ENCODE results near the gene PPIA. TPM values are rescaled to one million over a fixed set of nuclear protein-coding genes. Genes with fewer than 3 reads are reported as not detected.
"Not testable (repeated sequence)": the region's sequence is repeated elsewhere in the genome, so short reads cannot be mapped to it uniquely, and the experiment has no call there.

PPIA gene
- total RNA-seq, 2 experiments from 2014 or later, result 2,568 to 2,621 TPM

DNA sequence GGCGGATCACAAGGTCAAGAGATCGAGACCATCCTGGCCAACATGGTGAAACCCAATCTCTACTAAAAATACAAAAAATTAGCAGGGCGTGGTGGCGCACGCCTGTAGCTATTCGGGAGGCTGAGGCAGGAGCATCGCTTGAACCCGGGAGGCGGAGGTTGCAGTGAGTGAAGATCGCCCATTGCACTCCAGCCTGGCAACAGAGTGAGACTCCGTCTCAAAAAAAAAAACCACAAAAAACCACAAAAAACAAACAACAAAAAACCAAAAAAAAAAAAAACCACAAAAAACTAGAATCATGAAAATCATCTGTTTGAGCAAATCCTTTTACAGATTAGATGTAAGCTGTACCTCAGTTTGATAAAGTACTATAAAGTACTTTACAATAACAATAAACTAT is 49.9 kb downstream of the PPIA start:
- ChIA-PET CTCF (interaction anchor here (0.7 to 5.1 kb wide), 12 partner anchors 9 to 605 kb away, joined by 3 to 56 read pairs (median 4); partner anchors contain the start of gene PURB), POLR2A (interaction anchor here (0.5 to 5.0 kb wide), 22 partner anchors 8 to 273 kb away, joined by 3 to 92 read pairs (median 8); partner anchors contain the start of genes DDX56, MYO1G, OGDH and PPIA)
- Mint-ChIP-seq H3K27ac (peak overlapping the region; percentile 99), H3K4me3 (peak overlapping the region; percentile 93), H3K36me3 (ENCODE audit: low read depth) (peaks cover 39% of the 10 kb centered on the region), H3K4me1 (ENCODE audit: low read depth) (peaks cover 52% of the 10 kb centered on the region)
- not testable (repeated sequence) for H3K27me3 Mint-ChIP-seq (ENCODE audit: low read depth); ATAC-seq; DNase-seq; H3K9me3 Mint-ChIP-seq (ENCODE audit: insufficient read depth)

DNA sequence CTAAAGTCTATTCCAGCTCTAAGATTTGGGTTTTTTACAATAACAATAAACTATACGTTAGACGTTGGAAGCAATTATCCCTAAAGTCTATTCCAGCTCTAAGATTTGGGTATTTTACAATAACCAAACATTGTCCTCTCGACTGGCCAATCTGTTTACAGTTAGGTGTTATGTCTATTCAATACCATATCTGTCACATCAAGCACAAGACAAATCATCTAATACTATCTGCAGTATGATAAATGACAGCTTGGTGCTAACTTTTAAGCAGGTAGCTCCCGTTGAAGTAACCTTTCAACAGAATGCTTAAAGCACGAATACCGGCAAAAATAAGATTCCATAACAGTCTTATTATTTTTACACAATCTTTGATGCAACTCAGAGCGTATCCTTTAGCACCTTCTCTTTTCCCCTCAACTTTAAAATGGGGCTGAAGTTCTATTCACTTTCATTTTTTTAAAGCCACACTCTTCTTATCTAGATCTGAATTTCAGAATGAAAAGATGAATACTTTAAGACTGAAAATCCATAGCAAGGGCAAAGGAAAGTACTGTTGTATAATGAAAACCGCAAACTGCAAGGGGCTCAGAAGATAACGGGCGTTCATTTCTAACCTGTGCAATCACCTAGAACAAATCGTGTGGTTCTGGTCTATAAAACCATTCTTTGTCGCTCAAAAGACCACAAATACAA is 50.5 kb downstream of the PPIA start:
- H3K4me1 Mint-ChIP-seq (ENCODE audit: low read depth), result peaks cover 48% of the 10 kb centered on the region
- peak; percentile 17 for ATAC-seq
- H3K4me3 Mint-ChIP-seq, result peak overlapping the region; percentile 93
- H3K27ac Mint-ChIP-seq, result peak overlapping the region; percentile 99
- H3K36me3 Mint-ChIP-seq (ENCODE audit: low read depth), result peaks cover 36% of the 10 kb centered on the region
- ChIA-PET CTCF (interaction anchor here (0.7 to 5.1 kb wide), 17 partner anchors 8 to 606 kb away, joined by 3 to 56 read pairs (median 5); partner anchors contain the start of genes PPIA and PURB), POLR2A (interaction anchor here (0.5 to 5.0 kb wide), 38 partner anchors 9 to 299 kb away, joined by 3 to 92 read pairs (median 6); partner anchors contain the start of genes DDX56, MYO1G, OGDH and PPIA)
- no peaks in the 10 kb centered on the region for H3K9me3 Mint-ChIP-seq (ENCODE audit: insufficient read depth)
- H3K27me3 Mint-ChIP-seq (ENCODE audit: low read depth), result no peaks in the 10 kb centered on the region
- DNase-seq, result no peak

DNA sequence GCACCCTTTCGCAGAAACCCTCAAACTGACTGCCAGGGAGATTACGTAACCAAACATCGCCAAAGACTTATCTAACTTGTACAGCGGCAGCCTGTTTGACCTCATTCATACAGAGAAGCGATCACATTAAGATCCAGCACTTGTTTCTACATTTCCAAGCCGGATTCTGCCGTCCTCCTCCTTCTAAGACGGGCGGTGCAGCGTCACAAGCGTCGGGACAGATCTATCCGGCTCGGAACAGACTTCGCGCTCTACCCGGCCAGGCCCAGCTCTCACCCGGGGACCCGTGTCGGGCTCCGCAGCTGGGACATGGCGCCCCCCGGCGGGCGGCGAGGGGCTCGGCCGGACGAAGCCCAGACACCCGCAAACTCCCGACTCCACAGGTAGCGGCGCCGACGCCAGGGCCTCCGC is 51.0 kb downstream of the PPIA start:
- DNase-seq, result peak; percentile 88
- Mint-ChIP-seq H3K4me1 (ENCODE audit: low read depth) (peaks cover 42% of the 10 kb centered on the region), H3K36me3 (ENCODE audit: low read depth) (peaks cover 30% of the 10 kb centered on the region), H3K27me3 (ENCODE audit: low read depth) (no peaks in the 10 kb centered on the region), H3K4me3 (peak overlapping the region; percentile 93), H3K27ac (peak overlapping the region; percentile 99), H3K9me3 (ENCODE audit: insufficient read depth) (no peaks in the 10 kb centered on the region)
- peak; percentile 67 for ATAC-seq
- CTCF ChIA-PET, result interaction anchor here (0.7 to 5.1 kb wide), 18 partner anchors 11 to 386 kb away, joined by 3 to 56 read pairs (median 4); partner anchors contain the start of genes PPIA and PURB
- POLR2A ChIA-PET, result interaction anchor here (0.5 to 5.0 kb wide), 45 partner anchors 9 to 299 kb away, joined by 3 to 92 read pairs (median 5); partner anchors contain the start of genes DDX56, MYO1G, OGDH and PPIA

DNA sequence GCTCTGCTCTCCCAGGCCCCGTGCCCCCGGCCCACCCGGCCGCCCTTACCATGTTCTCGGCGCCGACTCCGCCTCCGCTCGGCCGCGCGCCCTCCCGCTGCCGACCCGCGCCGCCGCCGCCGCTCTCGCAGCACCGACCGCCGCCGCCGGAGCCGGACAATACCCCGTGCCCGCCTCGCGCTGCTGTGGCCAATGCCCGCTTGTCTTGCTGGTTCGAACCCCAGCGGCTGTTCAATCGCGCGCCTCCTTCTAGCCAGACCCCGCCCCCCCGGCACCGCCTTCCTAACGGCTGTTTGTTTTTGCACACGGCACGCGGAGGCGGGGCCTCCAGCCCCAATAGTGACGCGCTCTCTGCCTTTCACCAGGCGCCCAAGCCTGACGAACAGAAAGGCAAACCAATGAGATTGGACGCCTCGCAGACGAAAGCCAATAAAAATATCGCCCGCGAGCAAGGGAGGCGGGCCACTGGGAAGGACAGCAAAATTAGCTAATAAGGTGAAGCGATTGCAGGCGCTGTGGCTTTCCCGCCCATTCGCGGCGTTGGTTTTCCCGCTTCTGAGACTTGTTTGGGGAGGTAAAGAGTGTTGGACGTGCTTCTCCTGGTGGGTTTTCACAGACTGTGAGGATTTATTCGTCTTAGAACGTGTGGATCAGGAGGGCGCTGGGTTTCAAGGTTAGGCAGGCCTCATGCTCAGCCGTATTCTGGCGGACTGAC is 51.6 kb downstream of the PPIA start, which contains the start of gene H2AZ2:
Gene H2AZ2 (minus strand): TSS at position 168 of the 715 bp plus-strand sequence. CDS start 116 bp downstream, at position 52.
- ChIA-PET POLR2A (interaction anchor here (0.6 to 5.0 kb wide), 45 partner anchors 9 to 288 kb away, joined by 3 to 92 read pairs (median 5); partner anchors contain the start of genes DDX56, MYO1G, OGDH and PPIA), CTCF (interaction anchor here (0.7 to 5.1 kb wide), 17 partner anchors 11 to 387 kb away, joined by 3 to 56 read pairs (median 4); partner anchors contain the start of genes PPIA and TBRG4)
- peak within 1 kb of the TSS; percentile 99 for H3K27ac Mint-ChIP-seq
- H3K27me3 Mint-ChIP-seq (ENCODE audit: low read depth), result no peaks in the 10 kb centered on the region
- H3K9me3 Mint-ChIP-seq (ENCODE audit: insufficient read depth), result no peaks in the 10 kb centered on the region
- peak; percentile 100 for DNase-seq
- peaks cover 25% of the 10 kb centered on the region for H3K36me3 Mint-ChIP-seq (ENCODE audit: low read depth)
- peak; percentile 86 for ATAC-seq
- peaks cover 39% of the 10 kb centered on the region for H3K4me1 Mint-ChIP-seq (ENCODE audit: low read depth)
- H3K4me3 Mint-ChIP-seq, result peak within 1 kb of the TSS; percentile 93

DNA sequence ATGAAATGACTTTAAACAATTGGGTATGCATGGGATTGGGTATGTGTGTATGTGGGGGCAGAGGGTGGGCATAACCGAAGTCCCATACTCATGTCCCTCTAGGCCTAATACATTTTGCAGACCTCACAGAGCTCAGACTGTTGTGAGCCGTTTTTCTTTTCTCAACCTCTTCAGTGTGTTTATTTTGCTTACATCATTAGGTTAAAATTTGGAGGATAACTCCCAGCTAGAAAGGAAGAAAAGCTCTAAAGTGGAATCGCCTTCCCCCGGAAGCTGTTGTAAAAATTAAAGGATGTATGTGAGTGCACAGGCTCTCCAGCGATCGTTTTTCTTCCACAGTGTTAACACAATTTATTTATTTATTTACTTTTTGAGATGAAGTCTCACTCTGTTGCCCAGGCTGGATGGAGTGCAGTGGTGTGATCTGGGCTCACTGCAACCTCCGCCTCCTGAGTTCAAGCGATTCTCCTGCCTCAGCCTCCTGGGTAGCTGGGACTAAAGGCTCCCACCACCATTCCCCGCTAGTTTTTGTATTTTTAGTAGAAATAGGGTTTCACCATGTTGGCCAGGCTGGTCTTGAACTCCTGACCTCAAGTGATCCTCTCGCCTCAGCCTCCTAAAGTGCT is 52.9 kb downstream of the PPIA start:
- no peaks in the 10 kb centered on the region for H3K27me3 Mint-ChIP-seq (ENCODE audit: low read depth)
- DNase-seq (no peak), ATAC-seq (no peak)
- peaks cover 33% of the 10 kb centered on the region for H3K4me1 Mint-ChIP-seq (ENCODE audit: low read depth)
- POLR2A ChIA-PET, result interaction anchor here (0.6 to 5.0 kb wide), 22 partner anchors 8 to 287 kb away, joined by 3 to 92 read pairs (median 14); partner anchors contain the start of genes MYO1G, OGDH, PPIA and PURB
- H3K4me3 Mint-ChIP-seq, result peak overlapping the region; percentile 93
- peak overlapping the region; percentile 99 for H3K27ac Mint-ChIP-seq
- peaks cover 23% of the 10 kb centered on the region for H3K36me3 Mint-ChIP-seq (ENCODE audit: low read depth)
- CTCF ChIA-PET, result interaction anchor here (0.6 to 5.1 kb wide), 12 partner anchors 9 to 287 kb away, joined by 3 to 56 read pairs (median 4); partner anchors contain the start of genes PPIA, PURB and TBRG4
- no peaks in the 10 kb centered on the region for H3K9me3 Mint-ChIP-seq (ENCODE audit: insufficient read depth)

DNA sequence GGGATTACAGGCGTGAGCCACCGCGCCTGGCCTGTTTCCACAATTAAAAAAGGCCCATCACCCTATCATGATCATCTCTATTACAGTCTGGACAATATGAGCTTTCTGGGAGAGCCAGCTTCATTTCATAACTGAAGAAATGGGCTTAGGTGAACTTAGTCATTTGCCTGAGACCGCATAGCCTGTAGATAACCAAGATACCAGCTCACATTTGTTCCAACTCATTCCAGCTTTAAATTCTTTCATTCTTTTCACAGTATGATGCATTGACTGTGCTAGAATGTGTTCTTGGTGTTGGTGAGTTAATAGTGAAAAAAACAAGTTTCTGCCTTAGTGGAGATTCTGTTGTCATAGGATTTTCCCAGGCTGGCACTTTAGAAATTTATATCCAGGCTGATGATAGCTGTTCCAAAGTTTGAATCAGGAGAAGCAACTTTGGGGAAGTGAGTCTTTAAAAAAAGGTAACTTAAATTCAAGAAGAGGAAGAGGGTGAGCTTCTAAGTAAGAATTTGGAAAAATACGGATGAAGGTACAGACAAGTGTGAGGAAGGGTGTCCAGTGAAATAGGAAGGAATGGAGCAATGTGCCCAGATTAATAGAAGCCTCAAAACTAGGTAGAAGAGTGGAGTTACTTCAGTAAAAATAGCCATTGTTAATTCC is 53.5 kb downstream of the PPIA start:
- H3K4me1 Mint-ChIP-seq (ENCODE audit: low read depth), result peaks cover 28% of the 10 kb centered on the region
- peak overlapping the region; percentile 93 for H3K4me3 Mint-ChIP-seq
- H3K27me3 Mint-ChIP-seq (ENCODE audit: low read depth), result no peaks in the 10 kb centered on the region
- H3K27ac Mint-ChIP-seq, result peak overlapping the region; percentile 77
- ATAC-seq (no peak), DNase-seq (no peak)
- no peaks in the 10 kb centered on the region for H3K9me3 Mint-ChIP-seq (ENCODE audit: insufficient read depth)
- peaks cover 18% of the 10 kb centered on the region for H3K36me3 Mint-ChIP-seq (ENCODE audit: low read depth)
- POLR2A ChIA-PET, result interaction anchor here (0.7 to 5.0 kb wide), 11 partner anchors 7 to 268 kb away, joined by 3 to 92 read pairs (median 17); partner anchors contain the start of genes MYO1G, PPIA, PURB and TMED4
- CTCF ChIA-PET, result interaction anchor here (0.7 to 5.1 kb wide), 7 partner anchors 9 to 267 kb away, joined by 3 to 56 read pairs (median 25); partner anchors contain the start of genes PPIA and PURB

DNA sequence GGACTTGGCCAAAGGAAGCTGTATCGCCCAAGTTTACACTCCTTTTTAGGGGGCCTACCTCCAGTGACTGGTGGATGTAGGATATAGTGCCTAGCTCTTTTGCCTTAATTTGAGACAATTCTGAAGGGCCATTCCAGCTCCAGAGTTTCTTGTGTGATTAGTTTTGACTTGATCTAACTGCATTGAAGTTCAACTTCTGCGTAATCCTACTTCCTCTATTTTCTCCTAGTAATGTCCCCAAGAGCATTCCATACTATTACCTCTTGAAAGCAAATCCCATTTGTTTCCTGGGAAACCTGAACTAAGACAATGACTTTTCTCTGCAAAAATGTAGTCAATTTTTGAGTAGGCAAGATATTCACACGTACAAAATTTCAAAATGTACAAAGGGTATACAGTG is 56.1 kb downstream of the PPIA start:
- no peak overlapping the region for H3K4me3 Mint-ChIP-seq
- DNase-seq (no peak), ATAC-seq (no peak)
- ChIA-PET CTCF (interaction anchor here (1.2 to 3.9 kb wide), 4 partner anchors 31 to 283 kb away, joined by 3 to 25 read pairs (median 6); partner anchors contain the start of gene PURB), POLR2A (no interaction called here)
- H3K27ac Mint-ChIP-seq, result no peak overlapping the region
- H3K27me3 Mint-ChIP-seq (ENCODE audit: low read depth), result no peaks in the 10 kb centered on the region
- no peaks in the 10 kb centered on the region for H3K9me3 Mint-ChIP-seq (ENCODE audit: insufficient read depth)
- peaks cover 6% of the 10 kb centered on the region for H3K36me3 Mint-ChIP-seq (ENCODE audit: low read depth)
- H3K4me1 Mint-ChIP-seq (ENCODE audit: low read depth), result peaks cover 24% of the 10 kb centered on the region

Other genes with a start within 250 kb of the PPIA start
- gene DDX56, start 222.8 kb upstream of the PPIA start, total RNA-seq, result 10 to 100 TPM; 83.6 to 86.5 TPM
- 10 to 100 TPM; 63.8 to 65.9 TPM for gene TMED4, start 214.4 kb upstream of the PPIA start, total RNA-seq
- 100 to 1,000 TPM; 113 to 114 TPM for gene OGDH, start 190.1 kb upstream of the PPIA start, total RNA-seq
- 10 to 100 TPM; 77.8 to 80.7 TPM for gene ZMIZ2, start 47.8 kb upstream of the PPIA start, total RNA-seq
- gene H2AZ2, start 51.4 kb downstream of the PPIA start, total RNA-seq, result 100 to 1,000 TPM; 435 to 439 TPM
- gene PURB, start 88.8 kb downstream of the PPIA start, total RNA-seq, result 10 to 100 TPM; 26.8 to 28.0 TPM
- gene MYO1G, start 182.3 kb downstream of the PPIA start, total RNA-seq, result 100 to 1,000 TPM; 435 to 453 TPM
- gene CCM2, start 203.5 kb downstream of the PPIA start, total RNA-seq, result 10 to 100 TPM; 99.6 to 99.9 TPM